Measurements from ENCODE around the gene HSPG2. TPM values are rescaled to one million over a fixed set of nuclear protein-coding genes. Genes with fewer than 3 reads are reported as not detected.
A peak's percentile ranks its signal among the peaks of the same experiment; 100 is the strongest.

HSPG2 gene
- total and polyA plus RNA-seq, 2 of the 13 experiments (the other 11 are each of a cell fraction or from before 2014, with no cell fraction given) = 9.1 to 13.1 TPM

GRCh38 chr1:21782868-21783678, 154.0 kb downstream of the HSPG2 start, which contains the start of gene USP48 (continued):
- TF ChIP-seq, protein P1, sequence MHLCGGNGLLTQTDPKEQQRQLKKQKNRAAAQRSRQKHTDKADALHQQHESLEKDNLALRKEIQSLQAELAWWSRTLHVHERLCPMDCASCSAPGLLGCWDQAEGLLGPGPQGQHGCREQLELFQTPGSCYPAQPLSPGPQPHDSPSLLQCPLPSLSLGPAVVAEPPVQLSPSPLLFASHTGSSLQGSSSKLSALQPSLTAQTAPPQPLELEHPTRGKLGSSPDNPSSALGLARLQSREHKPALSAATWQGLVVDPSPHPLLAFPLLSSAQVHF (CRISPR knock-in tag; IDR thresholded peaks at IDR 0.05) = no peak
- TF ChIP-seq EED (CRISPR knock-in tag; IDR thresholded peaks at IDR 0.05) (0 out of 2 replicates have a peak, but pooled peaks have one; percentile 68), ATF7-NPFF (CRISPR knock-in tag; IDR thresholded peaks at IDR 0.05; ENCODE audit: low read depth) (peak; percentile 92), ARID4A (CRISPR knock-in tag; IDR thresholded peaks at IDR 0.05; ENCODE audit: borderline replicate concordance) (peak; percentile 87), MIER2 (CRISPR knock-in tag; IDR thresholded peaks at IDR 0.05) (no peak; the same call in 1 of the 2 replicates), CAMTA2 (CRISPR knock-in tag; IDR thresholded peaks at IDR 0.05; ENCODE audit: borderline replicate concordance) (peak; percentile 83; the same call in 1 of the 2 replicates), RFX5 (IDR thresholded peaks at IDR 0.05; ENCODE audit: low read depth, low read length) (peak; percentile 41; the same call in 1 of the 2 replicates), ZNF317 (CRISPR knock-in tag; IDR thresholded peaks at IDR 0.05) (peak; percentile 73), ZSCAN9 (CRISPR knock-in tag; IDR thresholded peaks at IDR 0.05; ENCODE audit: borderline replicate concordance) (peak; percentile 61; the same call in 1 of the 2 replicates), FUBP1 (CRISPR knock-in tag; IDR thresholded peaks at IDR 0.05; ENCODE audit: borderline replicate concordance) (no peak), ZNF576 (CRISPR knock-in tag; IDR thresholded peaks at IDR 0.05) (peak; percentile 57; the same call in 1 of the 2 replicates), E2F1 (CRISPR knock-in tag; IDR thresholded peaks at IDR 0.05) (peak; percentile 54)
